Heart left ventricle (tissue), 16 donors: ENCODE data around the gene RAD51. TPM values are rescaled to one million over a fixed set of nuclear protein-coding genes. Genes with fewer than 3 reads are reported as not detected.

ENCODE experiments used
- ATAC-seq, 4 donors: fragments of 200-7000 bp; cut with Tn5 transposase; one replicate each; pipeline ENCODE4 v1.9.1; 2020 to 2022; ENCODE audit warnings: moderate library complexity in 4 of 4, mild to moderate bottlenecking in 3 of 4, moderate number of reproducible peaks in 1 of 4
- DNase-seq, 5 donors: peaks; one replicate each; pipeline ENCODE4 v3.0.0-alpha.2; 2020
- H3K27ac ChIP-seq, 12 donors: fragments of 200-600 bp; sonication (generic) in 4 of 12; one replicate each; pipeline versions ENCODE4 v1.5.0 to v1.8.0; 2016 to 2022; ENCODE audit warnings: mild to moderate bottlenecking in 2 of 12
- H3K27me3 ChIP-seq, 9 donors: fragments of 200-600 bp; sonication (generic) in 2 of 9; one replicate each; pipeline versions ENCODE4 v1.5.1 to v1.8.0; 2016 to 2022; ENCODE audit warnings: mild to moderate bottlenecking in 3 of 9
- H3K36me3 ChIP-seq, 9 donors: fragments of 200-600 bp; sonication (generic) in 2 of 9; one replicate each; pipeline versions ENCODE4 v1.5.0 to v1.8.0; 2018 to 2022; ENCODE audit warnings: mild to moderate bottlenecking in 2 of 9
- H3K4me1 ChIP-seq, 12 donors: fragments of 200-600 bp; sonication (generic) in 4 of 12; one replicate each; pipeline versions ENCODE4 v1.5.0 to v1.8.0; 2016 to 2022; ENCODE audit warnings: mild to moderate bottlenecking in 3 of 12
- H3K4me3 ChIP-seq, 12 donors: fragments of 200-600 bp; sonication (generic) in 4 of 12; one replicate each; pipeline versions ENCODE4 v1.5.0 to v1.8.0; 2017 to 2022; ENCODE audit warnings: mild to moderate bottlenecking in 9 of 12, moderate library complexity in 4 of 12
- H3K9me3 ChIP-seq, 12 donors: fragments of 200-600 bp; sonication (generic) in 4 of 12; one replicate each; pipeline versions ENCODE4 v1.5.0 to v1.8.0; 2016 to 2022; ENCODE audit warnings: mild to moderate bottlenecking in 1 of 12
- POLR2A ChIP-seq, 2 donors: fragments of 450-650 bp; IDR thresholded peaks; one replicate each; pipeline ENCODE4 v1.6.1; 2017; ENCODE audit warnings: antibody characterized with exemption in 2 of 2, mild to moderate bottlenecking in 2 of 2, moderate library complexity in 2 of 2
- WGBS, 4 donors: extraction: QIAGEN DNeasy Blood & Tissue Kit in 2 of 4; methylation state at CpG; one replicate each; pipeline versions ENCODE4 v1.1.5 to v1.1.7; 2013 to 2018; 5-methylcytosine and 5-hydroxymethylcytosine counted together
- intact Hi-C, 10 donors: fragments of 100-400 bp; cut with DNase I; formaldehyde crosslinking; loops; one replicate each; pipeline versions ENCODE4 v1.11.1 to v1.14.2; 2022
- polyA plus RNA-seq, 2 donors: library from polyadenylated mRNA; stranded (reverse); fragments of 200-250 nt; gene quantifications; one replicate each; pipeline ENCODE4 v1.2.3, GENCODE V29; 2013
- total RNA-seq, 9 donors: library from RNA; depleted of rRNA in 2 of 9; stranded (reverse); fragments of >200 nt in 2 of 9; fragmentation: NEBNext Ultra II Directional in 3 of 9; extraction: Animal tissue kit (Norgen Biotek cat#: 25700) in 3 of 9; gene quantifications; one replicate each; pipeline versions ENCODE4 v1.1.0 to v1.2.4, GENCODE V29; 2016 to 2023
- TF ChIP-seq, protein P1 (sequence below), 12 donors: fragments of 200-600 bp; sonication (generic) in 4 of 12; IDR thresholded peaks; one replicate each; pipeline versions ENCODE4 v1.5.0 to v1.8.0; 2018 to 2022; ENCODE audit warnings: antibody characterized with exemption in 12 of 12, mild to moderate bottlenecking in 5 of 12
- donor health status: ischemic (EF 13 %, LVEDD 7.1; RV severe dilation, severe dysfunction).
- donor health status: healthy with polysubstance abuse.
- donor health status: DM: no; HTN: yes; CAD: no.
- donor health status: DM: no; HTN: no; CAD: no.
- donor health status: ischemic (EF 25% LVEDD 6.9; RV normal size, moderate dysfunction).
- donor health status: ischemic (EF 25% LVEDD 5.7; RV mildly dilated, moderate dysfunction).
- donor health status: healthy.
- donor health status: DM: yes; HTN: yes; CAD: no.
- donor health status: ischemic (EF 35%, LVEDD 5.7; RV mildly dilated, moderate dysfunction).
- donor health status: nonischemic (EF 11% LVEDD 7.7; RV severe dilation, severe dysfunction).
- donor health status: DM: yes; HTN: yes; CAD: no.
- donor health status: PGD.
- donor health status: ischemic (EF 29% LVEDD 5.4; RV normal size, mild dysfunction).
- donor health status: nonischemic (EF 23%, LVEDD 6.1; RV moderate dilation, normal function).

Gene RAD51
- total and polyA plus RNA-seq, 11 donors, result 0.15 to 3.9 (median 0.56) TPM; not detected in 2

GRCh38 chr15:40746916-40747418 lies 52.0 kb downstream of the RAD51 start:
- no peak overlapping the region for H3K27ac ChIP-seq
- 64 to 70% (median 68%) methylated on average over 3 of the region's 3 CpGs for WGBS, 4 donors
- H3K9me3 ChIP-seq, result no peaks in the 10 kb centered on the region
- H3K4me1 ChIP-seq, result peaks cover 0 to 44% (median 0%) of the 10 kb centered on the region in 12 donors
- intact Hi-C loops, result loop anchor here in 1 of 10 donors (5.0 kb wide), 1 partner anchor 55 kb away; no protein-coding TSS in a partner anchor
- ATAC-seq (peak in 1 of 4 donors; percentile 39), DNase-seq (no peak)
- no peak overlapping the region for H3K4me3 ChIP-seq
- H3K36me3 ChIP-seq, result peaks cover 3 to 89% (median 78%) of the 10 kb centered on the region in 9 donors
- TF ChIP-seq, protein P1, sequence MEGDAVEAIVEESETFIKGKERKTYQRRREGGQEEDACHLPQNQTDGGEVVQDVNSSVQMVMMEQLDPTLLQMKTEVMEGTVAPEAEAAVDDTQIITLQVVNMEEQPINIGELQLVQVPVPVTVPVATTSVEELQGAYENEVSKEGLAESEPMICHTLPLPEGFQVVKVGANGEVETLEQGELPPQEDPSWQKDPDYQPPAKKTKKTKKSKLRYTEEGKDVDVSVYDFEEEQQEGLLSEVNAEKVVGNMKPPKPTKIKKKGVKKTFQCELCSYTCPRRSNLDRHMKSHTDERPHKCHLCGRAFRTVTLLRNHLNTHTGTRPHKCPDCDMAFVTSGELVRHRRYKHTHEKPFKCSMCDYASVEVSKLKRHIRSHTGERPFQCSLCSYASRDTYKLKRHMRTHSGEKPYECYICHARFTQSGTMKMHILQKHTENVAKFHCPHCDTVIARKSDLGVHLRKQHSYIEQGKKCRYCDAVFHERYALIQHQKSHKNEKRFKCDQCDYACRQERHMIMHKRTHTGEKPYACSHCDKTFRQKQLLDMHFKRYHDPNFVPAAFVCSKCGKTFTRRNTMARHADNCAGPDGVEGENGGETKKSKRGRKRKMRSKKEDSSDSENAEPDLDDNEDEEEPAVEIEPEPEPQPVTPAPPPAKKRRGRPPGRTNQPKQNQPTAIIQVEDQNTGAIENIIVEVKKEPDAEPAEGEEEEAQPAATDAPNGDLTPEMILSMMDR (IDR thresholded peaks at IDR 0.05), result no peak
- H3K27me3 ChIP-seq, result no peaks in the 10 kb centered on the region

DNA sequence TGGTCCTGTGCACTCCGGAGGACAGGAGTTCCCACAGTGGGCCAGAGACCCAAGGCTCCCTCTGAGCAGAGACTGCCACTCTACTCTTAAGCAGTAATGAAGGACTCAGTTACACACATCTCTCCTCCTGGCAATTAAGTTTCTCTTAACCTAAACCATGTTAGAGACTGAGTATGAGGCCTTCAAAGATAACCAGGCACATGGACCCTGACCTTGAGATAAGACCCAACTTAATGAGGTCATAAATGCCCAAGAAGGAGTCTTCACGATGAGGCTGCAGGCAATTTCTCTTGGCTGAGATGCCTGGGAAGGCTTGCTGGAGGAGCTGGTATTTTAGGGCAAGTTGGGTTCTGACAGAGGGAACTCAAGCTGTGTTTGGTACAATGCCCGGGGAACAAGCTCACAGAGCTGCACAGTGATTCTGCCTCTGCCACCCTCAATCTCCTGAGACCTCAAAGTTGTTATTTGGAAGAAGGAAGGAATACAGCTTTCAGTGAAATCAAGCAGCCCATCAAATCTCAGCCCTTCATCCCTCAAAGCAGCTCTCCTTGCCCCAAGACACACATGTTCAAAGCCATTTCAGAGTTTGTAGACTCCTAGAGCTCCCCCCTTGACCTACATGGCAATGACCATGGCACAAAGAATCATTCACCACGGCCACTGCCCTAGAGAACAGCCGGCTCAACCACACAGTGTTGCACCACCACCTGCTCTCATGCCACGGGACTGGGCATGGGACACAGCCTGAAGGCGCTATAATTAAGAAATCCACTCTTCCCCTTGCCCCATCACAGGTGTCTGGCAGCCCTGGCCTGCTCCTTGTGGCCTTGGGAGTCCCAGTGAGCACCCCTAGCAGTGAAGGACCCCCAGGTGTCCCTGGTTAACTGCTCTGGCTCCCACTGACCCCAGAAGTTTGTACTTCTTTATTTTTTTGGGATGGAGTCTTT lies 53.0 kb downstream of the RAD51 start:
- Histone ChIP-seq H3K27ac (no peak overlapping the region), H3K4me3 (no peak overlapping the region), H3K36me3 (peaks cover 3 to 88% (median 77%) of the 10 kb centered on the region in 9 donors), H3K4me1 (peaks cover 0 to 47% (median 0%) of the 10 kb centered on the region in 12 donors), H3K27me3 (no peaks in the 10 kb centered on the region), H3K9me3 (no peaks in the 10 kb centered on the region)
- intact Hi-C loops, result loop anchor here in 1 of 10 donors (5.0 kb wide), 1 partner anchor 56 kb away; no protein-coding TSS in a partner anchor
- TF ChIP-seq POLR2A (IDR thresholded peaks at IDR 0.05), result no peak
- TF ChIP-seq, protein P1 (IDR thresholded peaks at IDR 0.05), result no peak
- ATAC-seq (no peak), DNase-seq (no peak)
- WGBS, 4 donors, result 81 to 84% (median 83%) methylated on average over 7 of the region's 7 CpGs

DNA sequence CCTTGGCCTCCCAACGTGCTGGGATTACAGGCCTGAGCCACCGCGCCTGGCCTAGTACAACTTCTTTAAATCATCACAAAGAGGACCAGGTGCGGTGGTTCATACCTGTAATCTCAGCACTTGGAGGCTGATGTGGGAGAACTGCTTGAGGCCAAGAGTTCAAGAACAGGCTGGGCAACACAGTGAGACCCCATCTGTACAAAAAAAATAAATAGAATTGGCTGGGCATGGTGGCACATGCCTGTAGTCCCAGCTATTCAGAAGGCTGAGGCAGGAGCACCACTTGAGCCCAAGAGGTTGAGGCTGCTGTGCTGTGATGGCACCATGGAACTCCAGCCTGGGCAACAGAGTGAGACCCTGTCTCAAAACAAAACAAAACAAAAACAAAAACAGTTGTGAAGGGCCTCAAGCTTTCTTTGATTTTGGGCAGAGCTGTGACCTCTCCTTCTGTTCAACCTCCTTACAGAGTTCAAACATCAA lies 54.2 kb downstream of the RAD51 start:
- WGBS, 4 donors, result 96 to 99% (median 97%) methylated on average over 4 of the region's 4 CpGs

More for the DNA sequence above, 54.2 kb downstream of the RAD51 start:
- no peak for ATAC-seq
- no peaks in the 10 kb centered on the region for H3K9me3 ChIP-seq
- H3K4me1 ChIP-seq, result peaks cover 0 to 47% (median 7%) of the 10 kb centered on the region in 12 donors
- TF ChIP-seq POLR2A (IDR thresholded peaks at IDR 0.05), result no peak
- TF ChIP-seq, protein P1 (IDR thresholded peaks at IDR 0.05), result no peak
- H3K27me3 ChIP-seq, result no peaks in the 10 kb centered on the region
- no peak for DNase-seq
- H3K27ac ChIP-seq, result no peak overlapping the region
- intact Hi-C loops, result loop anchor here in 1 of 10 donors (5.0 kb wide), 1 partner anchor 57 kb away; no protein-coding TSS in a partner anchor
- no peak overlapping the region for H3K4me3 ChIP-seq
- peaks cover 3 to 79% (median 65%) of the 10 kb centered on the region in 9 donors for H3K36me3 ChIP-seq
